HG03342 (cell line): ENCODE measurements around the gene RABGGTA.
A peak's percentile ranks its signal among the peaks of the same experiment; 100 is the strongest.
"Not testable (repeated sequence)": the region's sequence is repeated elsewhere in the genome, so short reads cannot be mapped to it uniquely, and the experiment has no call there.

Experiments used
- ATAC-seq: cut with Tn5 transposase; IDR thresholded peaks from one replicate; pipeline ENCODE4 v1.9.1; 2021; ENCODE audit warnings: mild to moderate bottlenecking, moderate library complexity; ENCODE audit not compliant: unreplicated experiment

RABGGTA gene

DNA sequence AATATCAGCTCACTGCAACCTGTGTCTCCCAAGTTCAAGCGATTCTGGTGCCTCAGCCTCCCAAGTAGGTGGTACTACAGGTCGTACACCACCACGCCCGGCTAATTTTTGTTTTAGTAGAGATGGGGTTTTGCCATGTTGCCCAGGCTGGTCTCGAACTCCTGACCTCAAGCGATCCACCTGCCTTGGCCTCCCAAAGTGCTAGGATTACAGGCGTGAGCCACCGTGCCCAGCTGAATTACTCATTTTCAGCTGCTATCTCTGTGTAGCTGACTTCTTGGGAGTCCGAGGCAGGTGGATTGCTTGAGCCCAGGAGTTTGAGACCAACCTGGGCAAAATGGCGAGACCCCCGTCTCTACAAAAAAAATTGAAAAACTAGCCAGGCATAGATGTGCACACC is 26.0 kb downstream of the RABGGTA start:
- ATAC-seq, result not testable (repeated sequence)

DNA sequence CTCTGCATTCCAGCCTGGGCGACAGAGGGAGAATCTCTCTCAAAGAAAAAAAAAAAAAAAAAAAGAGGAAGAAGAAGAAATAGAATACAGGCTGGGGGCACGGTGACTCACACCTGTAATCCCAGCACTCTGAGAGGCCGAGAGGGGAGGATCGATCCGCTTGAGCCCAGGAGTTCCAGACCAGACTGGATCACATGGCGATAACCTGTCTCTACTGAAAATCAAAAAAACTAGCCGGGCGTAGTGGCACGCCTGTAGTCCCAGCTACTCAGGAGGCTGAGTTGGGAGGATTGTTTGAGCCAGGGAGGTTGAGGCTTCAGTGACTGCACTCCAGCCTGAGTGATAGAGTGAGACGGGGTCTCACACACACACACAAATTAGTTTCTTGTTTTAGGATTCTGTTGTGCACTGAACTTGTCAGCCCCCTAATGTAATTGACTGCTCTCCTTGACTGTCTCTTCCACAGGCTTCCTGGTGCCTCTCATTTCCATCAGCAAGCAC is 28.0 kb downstream of the RABGGTA start:
- ATAC-seq, result no peak

DNA sequence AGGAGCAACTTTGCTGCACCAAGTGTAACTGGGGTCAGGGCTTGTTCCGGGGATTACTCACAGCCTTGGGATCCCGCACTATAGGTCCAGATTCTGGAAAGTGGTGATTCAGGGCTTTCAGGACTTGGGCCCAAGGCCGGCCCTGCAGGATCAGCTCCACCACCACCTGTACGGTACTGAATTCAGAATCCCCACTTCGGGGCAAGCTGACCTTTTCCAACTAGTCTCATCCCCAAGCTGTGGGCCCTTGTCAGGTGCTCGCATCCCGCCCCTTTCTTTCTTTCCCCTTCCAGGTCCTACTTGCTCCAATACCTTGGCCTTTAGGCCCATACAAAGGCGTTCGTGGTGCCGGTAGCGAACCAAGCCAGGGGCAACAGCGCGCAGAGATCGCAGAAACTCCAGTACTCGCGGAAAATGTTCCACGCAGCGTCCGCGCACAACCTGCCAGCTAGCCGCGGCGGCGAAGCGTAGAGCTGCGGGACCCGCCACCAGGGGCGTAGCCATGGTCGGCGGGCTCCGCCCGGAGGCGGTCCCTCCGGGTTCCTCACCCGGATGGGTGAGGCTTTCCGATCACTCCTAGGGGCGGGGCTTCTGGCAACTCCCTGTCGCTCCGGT is 29.5 kb downstream of the RABGGTA start:
- ATAC-seq, result peak; percentile 76

DNA sequence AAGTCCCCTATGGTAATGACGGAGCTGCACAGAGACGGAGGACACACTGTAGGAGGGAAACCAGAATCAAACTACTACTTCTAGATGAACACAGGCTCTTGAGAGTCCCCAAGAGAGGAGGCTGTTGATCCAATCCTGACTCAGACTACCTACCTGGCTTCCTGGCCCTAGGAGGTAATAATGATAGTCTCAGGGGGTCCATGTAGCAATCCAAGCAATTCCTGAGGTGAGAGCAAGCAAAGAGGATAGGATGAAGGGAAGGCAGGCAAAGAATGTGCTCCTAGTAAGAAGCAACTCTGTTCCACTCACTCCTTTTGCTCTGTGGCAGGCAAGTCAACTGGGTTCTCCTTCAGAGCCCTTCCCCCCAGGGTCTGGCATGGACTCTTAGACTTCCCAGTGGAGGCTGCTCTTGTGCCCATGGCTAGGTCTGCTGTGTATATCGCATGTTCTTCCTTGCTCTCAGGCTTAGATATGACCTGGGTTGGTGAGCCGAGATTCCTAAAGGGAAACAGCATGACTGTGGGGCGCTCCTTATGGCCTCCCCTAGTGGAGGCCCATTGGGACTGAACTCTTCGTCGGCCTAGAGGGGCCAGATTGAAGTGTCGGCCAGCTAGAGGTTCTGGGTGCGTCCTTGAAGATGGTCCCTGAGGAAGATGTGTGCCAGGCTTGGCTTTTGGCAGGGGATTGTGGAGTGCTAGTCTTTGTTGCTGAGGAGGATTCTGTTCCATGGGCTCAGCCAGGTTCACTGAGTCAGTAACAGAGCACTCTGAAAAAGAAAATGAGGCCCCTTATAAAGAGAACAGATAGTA is 31.1 kb downstream of the RABGGTA start:
- ATAC-seq, result no peak

DNA sequence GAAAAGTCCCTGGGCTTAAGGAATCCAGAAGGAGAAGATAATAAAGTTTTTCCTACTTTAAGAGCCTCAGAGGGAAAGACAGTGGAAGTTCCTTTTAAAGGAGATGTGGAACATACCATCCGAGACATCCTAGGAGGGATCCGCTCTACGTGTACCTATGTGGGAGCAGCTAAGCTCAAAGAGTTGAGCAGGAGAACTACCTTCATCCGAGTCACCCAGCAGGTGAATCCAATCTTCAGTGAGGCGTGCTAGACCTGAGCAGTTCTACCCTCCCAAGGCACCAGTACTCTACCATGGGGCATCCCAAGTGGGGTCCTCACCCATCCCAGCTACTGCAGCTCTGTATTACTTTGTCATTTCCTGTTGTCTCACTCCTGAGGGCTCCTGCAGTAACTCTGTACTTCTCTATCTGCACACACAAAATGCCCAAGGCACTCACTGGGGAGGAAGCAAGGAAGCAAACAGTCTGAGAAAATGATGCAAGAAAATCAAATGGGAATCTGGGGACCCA is 32.8 kb downstream of the RABGGTA start:
- ATAC-seq, result no peak

DNA sequence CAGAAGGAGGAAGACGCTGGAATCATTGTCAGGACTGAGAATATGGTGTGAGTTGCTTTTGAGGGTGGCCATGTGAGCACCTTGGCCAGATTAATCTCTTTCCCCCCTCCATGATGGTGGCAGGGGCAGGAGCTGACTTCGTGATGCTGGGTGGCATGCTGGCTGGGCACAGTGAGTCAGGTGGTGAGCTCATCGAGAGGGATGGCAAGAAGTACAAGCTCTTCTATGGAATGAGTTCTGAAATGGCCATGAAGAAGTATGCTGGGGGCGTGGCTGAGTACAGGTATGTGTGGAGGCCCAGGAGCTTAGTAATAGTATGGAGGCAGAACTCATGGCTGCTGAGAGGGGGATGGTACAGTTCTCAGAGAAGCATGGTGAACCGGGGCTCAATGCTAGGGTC is 33.3 kb downstream of the RABGGTA start:
- ATAC-seq, result no peak

DNA sequence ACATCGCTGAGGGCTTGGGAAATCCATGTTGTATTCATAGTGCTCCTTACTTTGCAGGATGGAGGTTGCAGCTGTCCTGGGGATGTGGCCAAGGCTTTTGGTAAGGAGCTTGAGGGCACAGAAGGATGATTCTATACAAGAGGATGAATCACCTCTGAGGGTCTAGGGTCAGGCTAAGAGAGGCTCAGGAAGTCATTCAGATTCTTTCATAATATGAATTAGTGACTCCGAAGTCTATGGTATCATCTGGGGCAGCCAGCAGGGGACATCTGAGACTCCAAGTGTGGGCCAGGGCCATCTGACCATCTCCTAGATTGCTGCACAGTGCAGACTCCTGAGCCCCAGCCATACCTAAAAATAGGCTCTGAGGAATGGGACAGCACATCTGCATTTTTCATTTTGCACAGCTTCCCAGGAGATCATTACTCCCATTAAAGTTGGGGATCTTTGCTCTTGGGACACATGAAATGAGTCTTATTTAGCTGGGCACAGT is 33.9 kb downstream of the RABGGTA start:
- no peak for ATAC-seq

DNA sequence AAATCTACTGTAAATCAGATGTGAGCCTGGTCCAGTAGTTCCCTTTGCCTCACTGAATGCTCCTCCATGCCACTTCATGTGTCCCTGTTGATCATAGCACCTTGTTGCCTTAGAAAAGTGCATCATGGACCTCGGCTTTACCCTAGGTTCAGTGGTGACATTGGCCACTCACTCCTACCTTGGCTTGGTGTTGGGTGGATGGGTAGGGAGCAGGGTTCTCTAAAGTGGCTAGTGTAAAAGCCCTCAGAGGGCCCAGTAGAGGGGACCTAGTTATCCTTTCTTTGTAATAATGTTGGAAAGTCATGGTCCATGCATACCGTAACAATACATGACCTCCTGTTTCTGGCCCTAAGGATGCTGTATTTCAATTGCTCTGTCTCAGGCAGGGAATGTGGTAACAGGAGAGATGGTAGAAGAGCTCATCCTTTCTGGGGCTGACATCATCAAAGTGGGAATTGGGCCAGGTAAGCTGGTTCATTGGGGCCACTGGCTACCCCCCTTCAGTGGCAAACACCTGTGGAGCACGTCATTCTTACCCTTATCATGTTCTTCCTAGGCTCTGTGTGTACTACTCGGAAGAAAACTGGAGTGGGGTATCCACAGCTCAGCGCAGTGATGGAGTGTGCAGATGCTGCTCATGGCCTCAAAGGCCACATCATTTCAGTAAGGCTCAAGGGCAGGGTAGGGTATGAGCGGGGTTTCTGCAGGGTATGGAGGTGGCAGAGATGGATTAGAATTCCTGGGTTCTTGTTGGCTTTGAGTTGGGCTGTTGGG is 34.5 kb downstream of the RABGGTA start:
- no peak for ATAC-seq

DNA sequence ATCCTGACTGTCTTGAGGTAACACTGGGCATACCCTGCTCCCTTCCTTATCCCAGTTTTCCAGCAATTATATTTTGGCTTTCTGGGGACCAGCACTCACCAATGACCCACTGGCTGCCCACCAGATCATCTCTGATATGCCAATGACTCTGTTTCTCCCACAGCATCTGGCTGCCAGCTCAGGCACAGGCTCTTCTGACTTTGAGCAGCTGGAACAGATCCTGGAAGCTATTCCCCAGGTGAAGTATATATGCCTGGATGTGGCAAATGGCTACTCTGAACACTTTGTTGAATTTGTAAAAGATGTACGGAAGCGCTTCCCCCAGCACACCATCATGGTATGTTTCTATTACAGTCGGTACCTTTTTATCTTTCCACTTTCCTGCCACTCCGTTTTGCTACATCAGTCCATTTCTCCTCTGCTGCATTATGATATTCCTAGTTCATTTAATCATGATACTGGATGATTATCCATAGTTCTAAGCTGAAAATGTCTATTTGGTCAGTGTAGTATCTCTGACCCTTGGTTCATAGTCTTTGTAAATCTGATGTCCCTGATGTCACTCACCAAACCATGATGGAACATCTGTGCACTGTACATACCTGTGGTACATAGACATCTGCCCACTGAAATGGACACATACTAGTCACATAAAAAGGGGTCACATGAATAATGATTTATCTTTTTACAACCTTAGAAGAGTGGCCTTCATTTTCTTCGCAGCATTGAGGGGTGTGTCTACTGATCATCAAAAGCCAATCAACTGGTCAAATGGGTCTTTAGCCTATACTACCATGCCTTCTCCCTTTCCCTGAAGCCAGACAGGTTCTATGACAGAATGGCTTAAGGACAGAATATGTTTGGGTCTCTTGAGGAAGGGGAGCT is 35.4 kb downstream of the RABGGTA start:
- no peak for ATAC-seq

DNA sequence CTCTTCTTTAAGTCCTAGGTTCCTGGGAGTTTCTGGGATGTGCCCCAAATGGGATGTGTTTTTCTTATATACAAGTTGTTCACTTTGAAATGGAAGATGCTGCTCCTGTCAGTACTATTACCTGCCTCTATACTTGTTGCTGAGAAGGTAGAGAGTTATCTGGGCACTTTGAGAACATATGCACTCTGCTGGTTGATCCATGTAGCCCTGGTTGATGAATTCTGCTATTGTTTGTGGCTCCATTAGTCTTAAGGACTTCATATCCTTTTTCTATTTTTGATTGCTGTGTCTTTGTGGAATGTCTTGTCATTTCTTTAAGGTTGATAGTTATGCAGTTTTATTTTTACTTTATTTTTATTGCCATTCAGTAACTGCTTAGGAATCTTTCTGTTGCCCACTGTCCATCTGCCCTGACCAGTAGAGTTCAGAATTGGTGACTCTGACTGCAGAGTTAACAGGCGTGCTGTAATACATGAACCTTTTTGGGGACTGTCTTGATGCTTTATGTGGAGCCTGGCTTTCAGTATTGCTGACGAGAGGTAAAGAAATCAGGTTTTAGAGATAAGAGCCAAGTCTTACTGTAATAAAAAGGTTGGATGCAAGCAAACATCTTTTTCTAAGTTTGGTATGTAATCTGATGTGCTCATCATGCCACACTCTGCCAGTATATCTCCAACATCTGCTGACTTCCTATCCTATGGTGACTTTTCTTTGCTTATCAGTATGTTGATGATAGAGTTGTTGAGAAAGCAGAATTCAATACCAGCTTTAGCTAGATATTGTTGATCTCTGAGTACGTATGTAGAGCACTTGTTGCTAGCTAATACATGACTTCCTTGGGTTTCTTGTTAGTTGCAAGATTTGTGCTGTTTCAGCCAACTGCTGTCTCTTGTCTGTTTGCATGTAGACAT is 37.0 kb downstream of the RABGGTA start:
- ATAC-seq, result no peak

DNA sequence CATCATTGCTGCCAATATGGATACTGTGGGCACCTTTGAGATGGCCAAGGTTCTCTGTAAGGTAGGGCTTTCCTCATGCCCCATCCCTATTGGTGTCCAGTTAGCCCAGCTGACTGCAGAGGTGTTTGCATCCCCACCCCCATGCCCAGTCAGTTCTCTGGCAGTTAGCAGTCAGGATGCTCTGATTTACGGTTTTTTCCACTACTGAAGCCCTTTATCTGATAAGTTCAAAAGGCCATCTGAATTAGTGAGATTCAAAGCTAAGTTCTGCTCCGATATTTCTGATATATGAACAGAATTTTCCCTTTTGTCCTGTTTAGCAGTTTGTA is 37.9 kb downstream of the RABGGTA start:
- ATAC-seq, result no peak

DNA sequence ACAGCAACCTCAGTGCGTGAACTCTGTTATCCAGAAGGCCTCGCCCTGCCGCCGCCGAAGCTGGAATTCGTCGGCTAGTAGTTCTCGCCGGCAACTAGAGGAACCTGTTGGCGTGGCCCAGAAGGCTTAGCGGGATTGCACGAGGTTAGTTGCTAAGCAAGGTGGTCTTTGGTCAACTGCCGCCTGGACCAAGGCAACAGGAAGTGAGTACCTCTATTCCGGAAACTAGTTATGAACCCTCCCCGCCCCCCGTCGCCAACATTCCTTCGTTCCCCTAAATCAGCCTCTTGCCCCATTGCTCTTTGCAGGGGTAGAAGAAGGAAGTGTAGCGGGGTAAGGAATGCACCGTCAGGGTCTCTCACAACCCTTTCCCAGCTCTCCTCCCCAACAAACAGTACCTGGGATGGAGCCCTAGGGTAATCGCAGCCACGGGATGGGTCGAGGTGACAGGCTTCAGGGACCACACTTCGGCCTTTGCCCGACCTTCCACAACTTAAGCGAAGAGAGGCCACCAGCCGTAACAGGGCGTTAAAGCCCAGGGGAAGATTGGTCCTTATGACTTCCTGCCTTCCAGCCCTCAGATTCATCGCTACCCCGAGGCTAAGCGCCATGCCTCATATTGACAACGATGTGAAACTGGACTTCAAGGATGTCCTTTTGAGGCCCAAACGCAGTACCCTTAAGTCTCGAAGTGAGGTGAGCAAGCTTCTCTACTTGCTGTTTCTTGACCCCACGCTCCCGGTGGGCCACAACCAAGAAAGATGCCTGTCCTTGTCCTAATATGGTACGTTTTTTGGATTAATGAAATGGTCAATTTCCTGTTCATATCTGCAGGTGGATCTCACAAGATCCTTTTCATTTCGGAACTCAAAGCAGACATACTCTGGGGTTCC is 38.5 kb downstream of the RABGGTA start, which contains the start of gene GMPR2:
Gene GMPR2, plus strand, starts transcription at position 285 of the 893 bp plus-strand sequence. Its CDS starts 325 bp downstream, at position 610.
- ATAC-seq, result peak; percentile 49

DNA sequence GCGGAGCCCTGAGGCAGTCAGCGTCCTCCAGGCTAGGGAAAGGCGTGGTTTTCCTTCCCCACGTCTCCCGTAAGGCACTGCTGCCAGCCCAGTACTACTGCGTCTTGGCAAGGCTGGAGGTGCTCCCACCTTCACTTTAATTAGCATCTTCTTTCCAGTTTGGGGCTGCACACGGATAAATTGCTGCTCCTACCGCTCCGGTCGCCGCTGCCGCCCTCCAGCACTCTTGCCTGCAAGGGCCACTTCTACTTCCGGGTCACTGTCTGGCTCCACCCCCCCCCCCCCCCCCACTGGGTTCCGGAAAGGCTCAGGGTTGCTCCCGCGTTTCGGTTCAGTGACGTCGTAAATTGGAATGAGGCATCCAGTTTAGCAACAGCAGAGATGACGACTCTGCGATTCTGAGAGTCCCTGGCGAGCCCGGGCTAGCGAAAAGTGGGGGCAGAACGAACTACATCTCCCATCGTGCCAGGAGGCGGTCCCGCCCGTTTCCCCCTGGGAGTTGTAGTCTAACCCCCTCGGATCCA is 39.2 kb downstream of the RABGGTA start, which contains the start of gene NEDD8:
Gene NEDD8, minus strand, starts transcription at position 247 of the 524 bp plus-strand sequence. Its CDS starts 100 bp downstream, at position 147.
- peak; percentile 63 for ATAC-seq

DNA sequence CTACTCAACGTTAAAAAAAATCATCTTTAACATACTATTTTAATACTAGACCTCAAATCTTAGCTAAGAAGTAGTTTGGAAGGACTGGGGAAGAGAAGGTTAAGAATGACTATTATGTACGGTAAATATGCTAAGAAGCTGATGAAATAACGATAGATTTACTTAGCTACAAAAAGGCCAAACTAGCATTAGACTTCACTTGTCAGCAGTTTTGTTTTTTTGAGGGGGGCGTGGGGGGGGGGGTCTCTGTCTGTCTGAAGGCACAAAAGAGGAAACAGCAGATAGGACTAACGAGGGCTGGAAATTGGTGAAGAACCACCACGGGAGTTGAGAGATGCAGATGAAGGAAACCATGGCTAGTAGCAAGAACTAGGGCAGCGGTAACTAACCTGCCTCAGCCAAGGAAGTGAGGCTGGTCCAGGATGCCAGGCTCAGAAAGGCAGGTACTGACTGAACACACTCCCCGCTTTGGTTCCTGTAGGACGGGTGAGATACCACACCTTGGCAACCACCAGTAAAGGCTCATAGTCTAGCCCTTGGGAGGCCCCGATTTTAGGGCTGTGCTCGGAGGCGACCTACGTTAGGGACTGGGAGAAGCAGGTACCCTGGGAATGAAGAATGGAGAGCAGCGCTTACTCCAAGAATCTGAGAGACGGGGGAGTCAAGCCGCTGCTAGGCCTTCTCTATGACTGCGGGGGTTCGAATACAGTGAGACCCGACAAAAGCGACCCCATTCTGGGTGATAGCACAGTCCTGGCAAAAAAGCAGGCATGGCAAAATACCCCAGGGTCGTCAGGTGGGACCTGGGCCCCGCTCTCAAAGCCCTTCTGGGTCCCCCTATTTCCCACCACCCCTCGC is 39.9 kb downstream of the RABGGTA start:
- ATAC-seq, result peak; percentile 7

DNA sequence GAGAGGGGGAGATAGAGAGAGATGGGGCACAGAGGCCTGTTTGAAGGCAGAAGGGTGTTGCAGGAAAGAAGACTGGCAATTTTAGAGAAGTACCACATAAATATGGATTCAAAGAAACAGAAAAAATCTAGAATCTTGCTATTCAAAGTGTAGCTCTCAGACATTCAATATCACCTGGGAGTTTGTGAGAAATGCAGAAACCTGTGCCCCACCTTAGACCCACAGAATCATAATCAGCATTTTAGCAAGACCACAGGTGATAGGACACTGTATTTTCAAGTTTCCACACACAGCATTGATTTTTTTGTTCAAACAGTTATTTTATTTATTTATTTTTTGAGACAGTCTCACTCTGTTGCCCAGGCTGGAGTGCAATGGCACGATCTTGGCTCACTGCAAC is 42.5 kb downstream of the RABGGTA start:
- no peak for ATAC-seq

DNA sequence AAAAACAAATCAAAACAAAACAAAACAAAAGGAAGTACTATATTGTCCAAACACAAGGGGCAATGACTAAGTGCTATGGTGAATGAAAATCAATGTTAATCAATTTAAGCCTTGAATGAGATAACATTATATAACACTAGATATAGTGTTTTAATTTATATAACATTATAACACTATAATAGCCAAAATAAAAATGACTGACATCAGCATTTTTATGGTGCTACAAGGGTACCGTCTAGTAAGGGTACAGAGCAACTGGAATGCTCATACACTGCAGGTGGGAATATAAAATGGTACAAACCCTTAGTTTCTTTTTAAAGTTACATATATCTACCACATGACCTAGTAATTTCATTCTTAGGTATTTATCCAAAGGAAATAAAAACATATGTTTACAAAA is 44.9 kb downstream of the RABGGTA start:
- no peak for ATAC-seq

DNA sequence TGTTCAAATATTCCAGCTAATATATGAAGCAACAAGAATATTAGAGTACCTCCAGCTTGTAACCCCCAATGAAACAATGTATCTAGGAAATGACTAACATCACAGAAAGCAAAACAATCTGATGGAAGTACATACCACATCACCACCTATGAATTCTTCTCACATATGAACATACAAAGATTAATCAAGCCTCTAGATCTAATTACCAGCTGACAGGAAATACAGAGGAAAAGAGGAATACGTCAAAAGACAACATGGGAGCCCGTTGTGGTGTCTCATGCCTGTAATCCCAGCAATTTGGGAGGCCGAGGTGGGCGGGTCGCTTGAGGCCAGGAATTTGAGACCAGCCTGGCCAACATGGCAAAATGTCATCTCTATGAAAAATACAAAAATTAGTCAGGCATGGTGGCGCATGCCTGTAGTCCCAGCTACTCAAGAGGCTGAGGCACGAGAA is 46.8 kb downstream of the RABGGTA start:
- ATAC-seq, result no peak
